Nephron (organoid): Measurements from ENCODE around the gene PCDHAC1.

Experiments used
- H3K27ac Mint-ChIP-seq, 3 experiments: 2 replicates each; pipeline ENCODE4 v1.8.0; 2020; ENCODE audit warnings: mixed read lengths in 3 of 3, mild to moderate bottlenecking in 2 of 3, moderate library complexity in 1 of 3
- H3K27me3 Mint-ChIP-seq: 2 replicates; pipeline ENCODE4 v1.8.0; 2021; ENCODE audit warnings: low read depth, mild to moderate bottlenecking, moderate library complexity, mixed read lengths
- H3K36me3 Mint-ChIP-seq: 2 replicates; pipeline ENCODE4 v1.8.0; 2020; ENCODE audit warnings: low read depth, mixed read lengths
- H3K4me1 Mint-ChIP-seq: 2 replicates; pipeline ENCODE4 v1.8.0; 2020; ENCODE audit warnings: mixed read lengths
- H3K4me3 Mint-ChIP-seq, 3 experiments: 2 replicates each; pipeline ENCODE4 v1.8.0; 2020; ENCODE audit warnings: mild to moderate bottlenecking in 3 of 3, mixed read lengths in 3 of 3, moderate library complexity in 2 of 3
- H3K9me3 Mint-ChIP-seq: 2 replicates; pipeline ENCODE4 v1.8.0; 2020; ENCODE audit warnings: mixed read lengths
- TF ChIP-seq, protein P1 (sequence below), 3 experiments: fragments of 200-600 bp; sonication (generic); IDR thresholded peaks; one replicate each; pipeline ENCODE4 v1.5.0; 2021; ENCODE audit warnings: antibody characterized with exemption in 3 of 3; ENCODE audit not compliant: unreplicated experiment in 3 of 3

Gene PCDHAC1

DNA sequence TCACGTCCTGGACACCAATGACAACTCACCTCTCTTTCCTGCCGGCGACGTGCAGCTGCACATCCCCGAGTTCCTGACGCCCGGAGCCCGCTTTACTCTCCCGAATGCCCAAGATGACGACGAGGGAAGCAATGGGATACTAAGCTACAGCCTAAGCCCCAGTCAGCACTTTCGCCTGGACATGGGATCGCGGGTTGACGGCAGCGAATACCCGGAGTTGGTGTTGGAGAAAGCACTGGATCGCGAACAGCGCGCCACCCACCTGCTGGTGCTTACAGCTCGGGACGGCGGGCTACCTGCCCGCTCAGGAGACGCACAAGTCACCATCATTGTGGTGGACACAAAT is 1.1 kb downstream of the PCDHAC1 start:
- TF ChIP-seq, protein P1, sequence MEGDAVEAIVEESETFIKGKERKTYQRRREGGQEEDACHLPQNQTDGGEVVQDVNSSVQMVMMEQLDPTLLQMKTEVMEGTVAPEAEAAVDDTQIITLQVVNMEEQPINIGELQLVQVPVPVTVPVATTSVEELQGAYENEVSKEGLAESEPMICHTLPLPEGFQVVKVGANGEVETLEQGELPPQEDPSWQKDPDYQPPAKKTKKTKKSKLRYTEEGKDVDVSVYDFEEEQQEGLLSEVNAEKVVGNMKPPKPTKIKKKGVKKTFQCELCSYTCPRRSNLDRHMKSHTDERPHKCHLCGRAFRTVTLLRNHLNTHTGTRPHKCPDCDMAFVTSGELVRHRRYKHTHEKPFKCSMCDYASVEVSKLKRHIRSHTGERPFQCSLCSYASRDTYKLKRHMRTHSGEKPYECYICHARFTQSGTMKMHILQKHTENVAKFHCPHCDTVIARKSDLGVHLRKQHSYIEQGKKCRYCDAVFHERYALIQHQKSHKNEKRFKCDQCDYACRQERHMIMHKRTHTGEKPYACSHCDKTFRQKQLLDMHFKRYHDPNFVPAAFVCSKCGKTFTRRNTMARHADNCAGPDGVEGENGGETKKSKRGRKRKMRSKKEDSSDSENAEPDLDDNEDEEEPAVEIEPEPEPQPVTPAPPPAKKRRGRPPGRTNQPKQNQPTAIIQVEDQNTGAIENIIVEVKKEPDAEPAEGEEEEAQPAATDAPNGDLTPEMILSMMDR (IDR thresholded peaks at IDR 0.05; ENCODE audit: unreplicated experiment in 3 of 3): no peak

DNA sequence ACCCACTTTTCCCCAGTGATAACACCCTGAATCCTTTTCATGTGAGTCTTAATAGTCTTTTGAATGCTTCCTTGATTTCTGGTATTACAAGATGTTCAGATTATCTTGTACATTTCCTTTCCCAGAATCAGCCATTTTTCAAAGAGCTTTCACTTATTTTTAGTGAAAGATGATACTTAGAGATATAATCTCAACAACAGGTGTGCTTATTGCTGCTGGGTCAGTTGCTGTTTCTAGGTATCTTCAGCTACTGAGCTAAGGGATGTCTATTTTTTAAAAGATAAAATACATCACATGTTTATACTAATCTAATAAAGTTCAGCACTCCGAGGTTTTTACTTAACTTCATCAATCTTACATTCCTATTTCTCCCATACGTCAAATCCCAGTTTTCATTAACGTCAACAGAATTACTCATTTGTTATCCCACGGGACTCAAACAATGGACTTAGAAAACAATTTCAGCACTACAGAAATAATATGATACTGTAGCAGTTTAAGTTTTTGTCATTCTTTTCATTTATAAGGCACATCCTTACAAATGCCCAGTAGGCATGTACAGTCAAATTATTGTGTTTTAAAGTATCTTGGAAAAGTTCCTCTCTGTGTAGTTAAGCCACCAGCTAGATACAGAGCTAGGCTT is 9.0 kb downstream of the PCDHAC1 start:
- H3K4me3 Mint-ChIP-seq: no peak overlapping the region
- H3K36me3 Mint-ChIP-seq: no peaks in the 10 kb centered on the region
- H3K27ac Mint-ChIP-seq: no peak overlapping the region
- TF ChIP-seq, protein P1 (IDR thresholded peaks at IDR 0.05; ENCODE audit: unreplicated experiment in 3 of 3): no peak
- no peaks in the 10 kb centered on the region for H3K27me3 Mint-ChIP-seq
- H3K9me3 Mint-ChIP-seq: no peaks in the 10 kb centered on the region
- no peaks in the 10 kb centered on the region for H3K4me1 Mint-ChIP-seq

More for the DNA sequence above, 1.1 kb downstream of the PCDHAC1 start:
- no peaks in the 10 kb centered on the region for H3K9me3 Mint-ChIP-seq
- H3K4me1 Mint-ChIP-seq: no peaks in the 10 kb centered on the region
- peaks cover 6% of the 10 kb centered on the region for H3K36me3 Mint-ChIP-seq
- H3K27me3 Mint-ChIP-seq: peaks cover 23% of the 10 kb centered on the region
- H3K4me3 Mint-ChIP-seq: peak overlapping the region; percentile 86 to 91 (median 89)
- H3K27ac Mint-ChIP-seq: peak overlapping the region in 1 of 3 experiments; percentile 62

GRCh38 chr5:140946578-140946977 is 20.5 kb downstream of the PCDHAC1 start:
- TF ChIP-seq, protein P1 (IDR thresholded peaks at IDR 0.05; ENCODE audit: unreplicated experiment in 3 of 3): no peak
- Mint-ChIP-seq H3K9me3 (peaks cover 24% of the 10 kb centered on the region), H3K36me3 (peaks cover 7% of the 10 kb centered on the region), H3K27ac (no peak overlapping the region), H3K27me3 (no peaks in the 10 kb centered on the region), H3K4me1 (no peaks in the 10 kb centered on the region), H3K4me3 (no peak overlapping the region)

DNA sequence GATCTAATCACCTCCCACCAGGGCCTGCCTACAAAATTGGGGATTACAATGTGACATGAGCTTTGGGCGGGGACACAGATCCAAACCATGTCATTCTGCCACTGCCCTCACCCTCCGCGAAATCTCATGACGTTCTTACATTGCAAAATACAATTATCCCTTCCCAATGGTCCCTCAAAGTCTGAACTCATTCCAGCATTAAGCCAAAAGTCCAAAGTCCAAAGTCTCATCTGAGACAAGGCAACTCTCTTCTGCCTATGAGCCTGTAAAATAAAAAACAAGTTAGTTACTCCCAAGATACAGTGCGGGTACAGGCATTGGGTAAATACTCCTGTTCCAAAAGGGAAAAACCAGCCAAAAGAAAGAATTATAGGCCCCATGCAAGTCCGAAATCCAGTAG is 25.5 kb downstream of the PCDHAC1 start:
- Mint-ChIP-seq H3K27me3 (no peaks in the 10 kb centered on the region), H3K36me3 (peaks cover 14% of the 10 kb centered on the region), H3K4me1 (no peaks in the 10 kb centered on the region), H3K9me3 (peaks cover 19% of the 10 kb centered on the region), H3K27ac (no peak overlapping the region), H3K4me3 (no peak overlapping the region)
- TF ChIP-seq, protein P1 (IDR thresholded peaks at IDR 0.05; ENCODE audit: unreplicated experiment in 3 of 3): no peak

- no peak overlapping the region for H3K27ac Mint-ChIP-seq
- no peak overlapping the region for H3K4me3 Mint-ChIP-seq
- TF ChIP-seq, protein P1 (IDR thresholded peaks at IDR 0.05; ENCODE audit: unreplicated experiment in 3 of 3): no peak
- no peaks in the 10 kb centered on the region for H3K27me3 Mint-ChIP-seq
- H3K9me3 Mint-ChIP-seq: peaks cover 19% of the 10 kb centered on the region
- H3K4me1 Mint-ChIP-seq: no peaks in the 10 kb centered on the region
- peaks cover 14% of the 10 kb centered on the region for H3K36me3 Mint-ChIP-seq
Measured at GRCh38 chr5:140953234-140953633, 27.1 kb downstream of the PCDHAC1 start.

GRCh38 chr5:140962190-140962589 is 36.1 kb downstream of the PCDHAC1 start:
- Mint-ChIP-seq H3K27ac (no peak overlapping the region), H3K27me3 (peaks cover 13% of the 10 kb centered on the region), H3K4me3 (no peak overlapping the region), H3K36me3 (no peaks in the 10 kb centered on the region), H3K9me3 (no peaks in the 10 kb centered on the region), H3K4me1 (peaks cover 20% of the 10 kb centered on the region)
- TF ChIP-seq, protein P1 (IDR thresholded peaks at IDR 0.05; ENCODE audit: unreplicated experiment in 3 of 3): no peak
